Stomach (tissue), 9 donors: ENCODE results near the gene PACS2. TPM values are rescaled to one million over a fixed set of nuclear protein-coding genes. Genes with fewer than 3 reads are reported as not detected.
A peak's percentile ranks its signal among the peaks of the same experiment; 100 is the strongest.

Source experiments
- DNase-seq, 2 donors: peaks; one replicate each; pipeline versions ENCODE4 v3.0.0 to v3.0.0-alpha.2; 2013 to 2019
- H3K27ac ChIP-seq, 5 donors: fragments of 200-600 bp in 4 of 5; sonication (generic) in 4 of 5; one replicate each; pipeline ENCODE4 v1.5.1; 2013 to 2019; ENCODE audit warnings: mild to moderate bottlenecking in 1 of 5, moderate library complexity in 1 of 5
- H3K27me3 ChIP-seq, 3 donors: fragments of 200-600 bp; sonication (generic); one replicate each; pipeline ENCODE4 v1.5.1; 2017 to 2019; ENCODE audit warnings: mixed run types in 1 of 3
- H3K36me3 ChIP-seq, 4 donors: fragments of 200-600 bp; sonication (generic); 1 replicate in 3 of 4; 2 replicates in 1 of 4; pipeline ENCODE4 v1.5.1; 2016 to 2019
- H3K4me1 ChIP-seq, 4 donors: fragments of 200-600 bp; sonication (generic); one replicate each; pipeline ENCODE4 v1.5.1; 2016 to 2019
- H3K4me3 ChIP-seq, 4 donors: fragments of 200-600 bp; sonication (generic) in 3 of 4; one replicate each; pipeline ENCODE4 v1.5.1; 2016 to 2019; ENCODE audit warnings: mild to moderate bottlenecking in 1 of 4
- H3K9me3 ChIP-seq, 4 donors: fragments of 200-600 bp; sonication (generic); one replicate each; pipeline ENCODE4 v1.5.1; 2016 to 2019
- CTCF ChIP-seq, 7 experiments: fragments of 450-650 bp in 4 of 7; fragments of 200-600 bp in 3 of 7; sonication (generic) in 3 of 7; IDR thresholded peaks; one replicate each; pipeline ENCODE4 v1.5.1; 2016 to 2019; ENCODE audit warnings: antibody characterized with exemption in 7 of 7, control low read depth in 2 of 7, mild to moderate bottlenecking in 1 of 7
- EP300 ChIP-seq: sonication (generic); formaldehyde crosslinking; IDR thresholded peaks from one replicate; pipeline ENCODE4 v1.6.1; 2017; ENCODE audit warnings: antibody characterized with exemption
- POLR2A ChIP-seq, 4 donors: fragments of 450-650 bp; IDR thresholded peaks; one replicate each; pipeline ENCODE4 v1.6.1; 2016; ENCODE audit warnings: antibody characterized with exemption in 4 of 4, control low read depth in 2 of 4, mild to moderate bottlenecking in 1 of 4, moderate library complexity in 1 of 4
- POLR2AphosphoS5 ChIP-seq, 3 donors: sonication (generic); formaldehyde crosslinking; IDR thresholded peaks; one replicate each; pipeline ENCODE4 v1.6.1; 2016; ENCODE audit warnings: antibody characterized with exemption in 3 of 3
- WGBS, 5 donors: extraction: QIAGEN DNeasy Blood & Tissue Kit in 3 of 5; methylation state at CpG; one replicate each; pipeline versions ENCODE4 v1.1.5 to v1.1.7; 2013 to 2018; 5-methylcytosine and 5-hydroxymethylcytosine counted together
- intact Hi-C: fragments of 100-400 bp; cut with DNase I; formaldehyde crosslinking; loops from one replicate; pipeline ENCODE4 v1.15.1; 2023; ENCODE audit warnings: low total_unique reads
- polyA plus RNA-seq, 3 donors: library from polyadenylated mRNA; stranded (reverse); fragments of 200-250 nt; gene quantifications; one replicate each; pipeline ENCODE4 v1.2.3, GENCODE V29; 2013
- total RNA-seq, 5 donors: library from RNA; depleted of rRNA; stranded (reverse); fragments of >200 nt; gene quantifications; one replicate each; pipeline versions ENCODE4 v1.1.0 to v1.2.3, GENCODE V29; 2014 to 2016
- donor health status: healthy with polysubstance abuse.
- donor health status: Bipolar disorder and iron deficiency.
- donor health status: healthy.

The PACS2 gene
- total and polyA plus RNA-seq, 8 donors, result 23.4 to 209 (median 48.8) TPM

- TF ChIP-seq CTCF (IDR thresholded peaks at IDR 0.05), result no peak
- TF ChIP-seq POLR2A (IDR thresholded peaks at IDR 0.05), result no peak
- no peak for TF ChIP-seq EP300
- no peak for TF ChIP-seq POLR2AphosphoS5 (IDR thresholded peaks at IDR 0.05)
- H3K27me3 ChIP-seq, result peaks cover 0 to 44% (median 17%) of the 10 kb centered on the region in 3 donors
- peaks cover 12 to 20% (median 17%) of the 10 kb centered on the region in 4 donors for H3K4me1 ChIP-seq
- no peak for DNase-seq
- 86 to 94% (median 88%) methylated on average over 3 of the region's 3 CpGs for WGBS, 5 donors
- H3K36me3 ChIP-seq, result no peaks in the 10 kb centered on the region
- no peak overlapping the region for H3K27ac ChIP-seq
- no peak overlapping the region for H3K4me3 ChIP-seq
- intact Hi-C loops, result no loop called here
- peaks cover 0 to 11% (median 3%) of the 10 kb centered on the region in 4 donors for H3K9me3 ChIP-seq
Observed at GRCh38 chr14:105409364-105409763, 94.8 kb downstream of the PACS2 start.

- 21 to 43% (median 26%) methylated on average over 5 of the region's 5 CpGs for WGBS, 5 donors
- Histone ChIP-seq H3K36me3 (no peaks in the 10 kb centered on the region), H3K4me3 (peak overlapping the region; percentile 35 to 47 (median 39)), H3K4me1 (peaks cover 16 to 32% (median 29%) of the 10 kb centered on the region in 4 donors), H3K9me3 (no peaks in the 10 kb centered on the region), H3K27me3 (peaks cover 0 to 52% (median 17%) of the 10 kb centered on the region in 3 donors), H3K27ac (peak overlapping the region in 1 of 5 donors; percentile 44)
- TF ChIP-seq CTCF (IDR thresholded peaks at IDR 0.05) (no peak), POLR2AphosphoS5 (IDR thresholded peaks at IDR 0.05) (no peak), POLR2A (IDR thresholded peaks at IDR 0.05) (no peak), EP300 (no peak)
- intact Hi-C loops, result no loop called here
- no peak for DNase-seq
Observed at GRCh38 chr14:105410642-105411016, 96.1 kb downstream of the PACS2 start.

GRCh38 chr14:105411017-105411941 lies 96.7 kb downstream of the PACS2 start:
- Histone ChIP-seq H3K27me3 (peaks cover 0 to 52% (median 17%) of the 10 kb centered on the region in 3 donors), H3K9me3 (no peaks in the 10 kb centered on the region), H3K4me3 (peak overlapping the region; percentile 35 to 47 (median 39)), H3K27ac (peak overlapping the region in 2 of 5 donors; percentile 44 to 49), H3K4me1 (peaks cover 16 to 33% (median 31%) of the 10 kb centered on the region in 4 donors), H3K36me3 (no peaks in the 10 kb centered on the region)
- intact Hi-C loops, result no loop called here
- WGBS, 5 donors, result 8 to 23% (median 11%) methylated on average over 36 to 86 of the region's 86 CpGs
- TF ChIP-seq POLR2AphosphoS5 (IDR thresholded peaks at IDR 0.05) (no peak), EP300 (no peak), CTCF (IDR thresholded peaks at IDR 0.05) (no peak), POLR2A (IDR thresholded peaks at IDR 0.05) (no peak)
- DNase-seq, result peak; percentile 60 to 80

- Histone ChIP-seq H3K4me3 (peak overlapping the region in 2 of 4 donors; percentile 35 to 47), H3K9me3 (no peaks in the 10 kb centered on the region), H3K27ac (no peak overlapping the region), H3K27me3 (peaks cover 0 to 52% (median 17%) of the 10 kb centered on the region in 3 donors), H3K36me3 (no peaks in the 10 kb centered on the region), H3K4me1 (peaks cover 16 to 33% (median 31%) of the 10 kb centered on the region in 4 donors)
- no peak for DNase-seq
- 73 to 77% (median 74%) methylated on average over 12 to 17 of the region's 17 CpGs for WGBS, 5 donors
- TF ChIP-seq POLR2A (IDR thresholded peaks at IDR 0.05) (no peak), EP300 (no peak), POLR2AphosphoS5 (IDR thresholded peaks at IDR 0.05) (no peak), CTCF (IDR thresholded peaks at IDR 0.05) (no peak)
- intact Hi-C loops, result no loop called here
Observed at GRCh38 chr14:105411985-105412770, 97.6 kb downstream of the PACS2 start.
